ENCODE results near the gene ITPRIPL2. TPM values are rescaled to one million over a fixed set of nuclear protein-coding genes. Genes with fewer than 3 reads are reported as not detected.

Gene ITPRIPL2
- total and polyA plus RNA-seq, 2 of the 13 experiments (the other 11 are each of a cell fraction or from before 2014, with no cell fraction given) = 5.9 to 12.6 TPM

- no TSS peak for BruUV-seq (replicated peaks)
- WGBS (ENCODE audit: low lambda C conversion rate) = 96% methylated on average over 1 of the region's 1 CpG
- H3K4me2 ChIP-seq (ENCODE audit: low read depth, low read length) = no peak overlapping the region
- peaks cover 15% of the 10 kb centered on the region for H3K4me1 ChIP-seq (ENCODE audit: insufficient read depth, low read length)
- ChIA-PET POLR2A (interaction anchor here (1.6 kb wide), 1 partner anchor 10 kb away, joined by 6 read pairs; no protein-coding TSS in a partner anchor), CTCF (ENCODE audit: low intra/inter-chr PET ratio, low total read pairs) (interaction anchor here (1.0 kb wide), 1 partner anchor 100 kb away, joined by 3 read pairs; the partner anchor contains the start of gene TMC7)
- no peak for TF ChIP-seq MLXIP (CRISPR knock-in tag; IDR thresholded peaks at IDR 0.05; ENCODE audit: borderline replicate concordance)
- no peak for TF ChIP-seq RXRA (CRISPR knock-in tag; IDR thresholded peaks at IDR 0.05)
- no peak for TF ChIP-seq KDM3A (CRISPR knock-in tag; IDR thresholded peaks at IDR 0.05; ENCODE audit: low read depth)
- TF ChIP-seq TERF1 (CRISPR knock-in tag; IDR thresholded peaks at IDR 0.05) = no peak
- no peak for TF ChIP-seq ZNF331 (CRISPR knock-in tag; IDR thresholded peaks at IDR 0.05)
- FAIRE-seq = no peak
- no peaks in the 10 kb centered on the region for H4K20me1 ChIP-seq (ENCODE audit: insufficient read depth, low read length)
- no peak overlapping the region for H3K9ac ChIP-seq (ENCODE audit: insufficient read depth, low read depth, low read length)
- H2AFZ ChIP-seq (ENCODE audit: low read length) = no peak overlapping the region
- intact Hi-C loops (cut with micrococcal nuclease; ENCODE audit: unreplicated experiment) = no loop called here
- peaks cover 8 to 17% of the 10 kb centered on the region in 2 experiments; a peak in 4 of 5 replicates for H3K36me3 ChIP-seq (replicated peaks in 1 of 2; ENCODE audit: control insufficient read depth in 1 of 2, insufficient read depth in 2 of 2, low read length in 2 of 2)
- in situ Hi-C loops (cut with HindIII; ENCODE audit: extremely low pct_ligation_motif_present, low pct_unique_long_range_greater_than_20kb) = no loop called here
- ATAC-seq = no peak
- no peak overlapping the region for H3K4me3 ChIP-seq (replicated peaks in 1 of 3; ENCODE audit: insufficient read depth in 1 of 3, low read depth in 2 of 3, low read length in 3 of 3)
- no peaks in the 10 kb centered on the region for H3K9me3 ChIP-seq (ENCODE audit: low read length)
- no peaks in the 10 kb centered on the region for H3K79me2 ChIP-seq (ENCODE audit: insufficient read depth, low read length)
- no peak overlapping the region for H3K27ac ChIP-seq (ENCODE audit: extremely low read length, insufficient read depth, low read length)
- no peak for DNase-seq (ENCODE audit: low spot score)
- peaks cover 0 to 9% of the 10 kb centered on the region in 2 experiments; a peak in 2 of 5 replicates for H3K27me3 ChIP-seq (ENCODE audit: control insufficient read depth in 1 of 2, insufficient read depth in 2 of 2, low read length in 2 of 2)
These were observed 30.1 kb upstream of the ITPRIPL2 start for GRCh38 chr16:19083670-19084069.

Data from HepG2 (cell line).